ENCODE results near the gene FOXP1. TPM values are rescaled to one million over a fixed set of nuclear protein-coding genes. Genes with fewer than 3 reads are reported as not detected.

FOXP1 gene
- total and polyA plus RNA-seq, 8 donors = 95.1 to 143 (median 123) TPM

- Histone ChIP-seq H3K4me3 (no peak overlapping the region), H3K4me1 (peaks cover 0 to 36% of the 10 kb centered on the region in 2 donors)
- intact Hi-C loops (cut with DNase I) = no loop called here
These were observed 279.8 kb downstream of the FOXP1 start for GRCh38 chr3:71303627-71304200.

GRCh38 chr3:71302604-71303003 lies 280.9 kb downstream of the FOXP1 start:
- ATAC-seq (no peak), DNase-seq (no peak)
- H3K27ac ChIP-seq = no peak overlapping the region
- intact Hi-C loops (cut with DNase I) = no loop called here
- no peaks in the 10 kb centered on the region for H3K9me3 ChIP-seq
- no peak overlapping the region for H3K4me3 ChIP-seq
- no peaks in the 10 kb centered on the region for H3K36me3 ChIP-seq
- no peaks in the 10 kb centered on the region for H3K27me3 ChIP-seq
- H3K4me1 ChIP-seq = peaks cover 0 to 36% of the 10 kb centered on the region in 2 donors
- TF ChIP-seq CTCF (IDR thresholded peaks at IDR 0.05) = no peak

More at GRCh38 chr3:71303627-71304200, 279.8 kb downstream of the FOXP1 start:
- TF ChIP-seq CTCF (IDR thresholded peaks at IDR 0.05) = no peak
- no peaks in the 10 kb centered on the region for H3K9me3 ChIP-seq
- no peaks in the 10 kb centered on the region for H3K36me3 ChIP-seq
- ATAC-seq = no peak
- H3K27ac ChIP-seq = peak overlapping the region in 1 of 2 donors; percentile 74
- DNase-seq = no peak
- no peaks in the 10 kb centered on the region for H3K27me3 ChIP-seq

- Histone ChIP-seq H3K27me3 (no peaks in the 10 kb centered on the region), H3K4me3 (no peak overlapping the region), H3K9me3 (no peaks in the 10 kb centered on the region), H3K4me1 (peaks cover 0 to 34% of the 10 kb centered on the region in 2 donors), H3K27ac (no peak overlapping the region), H3K36me3 (no peaks in the 10 kb centered on the region)
- no peak for TF ChIP-seq CTCF (IDR thresholded peaks at IDR 0.05)
- DNase-seq = no peak
- intact Hi-C loops (cut with DNase I) = no loop called here
- ATAC-seq = no peak
These were observed 282.6 kb downstream of the FOXP1 start for GRCh38 chr3:71300951-71301393.

- ATAC-seq = no peak
- no peaks in the 10 kb centered on the region for H3K27me3 ChIP-seq
- H3K36me3 ChIP-seq = no peaks in the 10 kb centered on the region
- no peak overlapping the region for H3K27ac ChIP-seq
- no peaks in the 10 kb centered on the region for H3K9me3 ChIP-seq
- TF ChIP-seq CTCF (IDR thresholded peaks at IDR 0.05) = no peak
- peaks cover 0 to 15% of the 10 kb centered on the region in 2 donors for H3K4me1 ChIP-seq
- intact Hi-C loops (cut with DNase I) = no loop called here
- H3K4me3 ChIP-seq = no peak overlapping the region
- no peak for DNase-seq
These were observed 284.4 kb downstream of the FOXP1 start for GRCh38 chr3:71299160-71299559.

GRCh38 chr3:71294919-71295318 lies 288.6 kb downstream of the FOXP1 start:
- no peak for TF ChIP-seq CTCF (IDR thresholded peaks at IDR 0.05)
- no peak overlapping the region for H3K4me3 ChIP-seq
- intact Hi-C loops (cut with DNase I) = no loop called here
- DNase-seq = no peak
- no peaks in the 10 kb centered on the region for H3K36me3 ChIP-seq
- ATAC-seq = no peak
- no peaks in the 10 kb centered on the region for H3K9me3 ChIP-seq
- no peaks in the 10 kb centered on the region for H3K27me3 ChIP-seq
- H3K4me1 ChIP-seq = no peaks in the 10 kb centered on the region
- no peak overlapping the region for H3K27ac ChIP-seq
